GM21367 (cell line): ENCODE data around the gene TCEA2.
"Not testable (repeated sequence)": the region's sequence is repeated elsewhere in the genome, so short reads cannot be mapped to it uniquely, and the experiment has no call there.

Experiments
- ATAC-seq: cut with Tn5 transposase; IDR thresholded peaks from one replicate; pipeline ENCODE4 v1.9.1; 2021; ENCODE audit not compliant: unreplicated experiment

The TCEA2 gene

DNA sequence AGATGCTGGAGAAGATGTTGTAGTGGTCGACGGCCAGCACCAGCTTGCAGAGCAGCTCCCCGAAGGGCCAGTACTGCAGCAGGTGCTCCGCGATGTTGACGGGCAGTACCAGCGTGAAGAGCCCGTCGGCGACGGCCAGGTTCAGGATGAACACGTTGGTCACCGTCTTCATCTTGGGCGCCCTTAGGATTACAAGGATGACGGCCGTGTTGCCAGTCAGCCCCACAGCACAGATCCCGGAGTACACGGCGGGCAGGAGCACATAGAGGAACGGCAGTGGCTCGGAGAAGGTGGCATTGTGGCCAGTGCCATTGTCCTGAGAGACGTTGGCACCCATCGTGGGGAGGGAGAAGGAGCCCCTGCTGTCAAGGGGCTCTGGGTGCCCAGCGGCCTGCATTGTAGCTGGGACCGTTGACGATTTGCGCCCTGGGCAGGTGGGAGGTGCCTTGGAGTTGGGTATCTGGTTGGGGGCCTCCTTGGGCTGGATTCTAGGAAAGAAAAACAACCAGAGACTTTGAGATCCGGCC is 43.5 kb downstream of the TCEA2 start:
- no peak for ATAC-seq

GRCh38 chr20:64106981-64107735 is 44.2 kb downstream of the TCEA2 start, which contains the start of gene NPBWR2:
NPBWR2 (minus strand) TSS chr20:64107565; CDS start chr20:64106831, 734 bp downstream.
- ATAC-seq: no peak

DNA sequence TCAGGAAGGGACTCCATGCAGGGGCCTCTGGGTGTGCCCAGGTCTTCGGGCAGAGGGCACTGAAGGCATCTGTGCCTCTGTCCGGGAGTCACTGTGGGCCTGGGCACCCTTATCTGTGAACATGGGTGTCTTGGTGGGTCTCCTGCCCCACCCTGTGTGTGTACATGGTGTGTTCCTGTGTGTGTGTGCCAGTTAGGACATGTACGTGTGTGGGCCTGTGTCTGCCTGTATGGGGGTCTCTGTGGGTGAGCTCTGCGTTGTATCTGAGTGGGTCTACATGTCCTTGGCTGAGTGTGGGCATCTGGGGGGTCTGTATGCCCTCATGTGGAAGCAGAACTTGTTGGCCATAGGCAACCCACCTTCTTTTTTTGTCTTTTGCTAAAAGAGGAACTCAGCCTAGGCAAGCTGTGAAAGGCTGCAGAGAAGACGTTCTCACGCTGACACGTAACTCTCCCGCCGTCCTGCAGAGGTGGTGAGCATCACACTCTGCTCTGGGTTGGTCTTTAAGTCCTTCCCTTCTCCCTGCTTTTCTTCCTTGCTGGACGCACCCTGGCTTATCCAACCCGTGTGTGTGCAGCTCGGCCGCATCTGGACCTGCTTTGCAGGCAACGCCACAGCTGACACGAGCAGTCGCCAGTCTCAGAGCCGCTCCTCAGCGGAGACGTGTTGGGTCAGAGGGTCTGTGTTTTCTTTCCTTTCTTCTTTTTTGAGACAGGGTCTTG is 44.9 kb downstream of the TCEA2 start:
- ATAC-seq: no peak

DNA sequence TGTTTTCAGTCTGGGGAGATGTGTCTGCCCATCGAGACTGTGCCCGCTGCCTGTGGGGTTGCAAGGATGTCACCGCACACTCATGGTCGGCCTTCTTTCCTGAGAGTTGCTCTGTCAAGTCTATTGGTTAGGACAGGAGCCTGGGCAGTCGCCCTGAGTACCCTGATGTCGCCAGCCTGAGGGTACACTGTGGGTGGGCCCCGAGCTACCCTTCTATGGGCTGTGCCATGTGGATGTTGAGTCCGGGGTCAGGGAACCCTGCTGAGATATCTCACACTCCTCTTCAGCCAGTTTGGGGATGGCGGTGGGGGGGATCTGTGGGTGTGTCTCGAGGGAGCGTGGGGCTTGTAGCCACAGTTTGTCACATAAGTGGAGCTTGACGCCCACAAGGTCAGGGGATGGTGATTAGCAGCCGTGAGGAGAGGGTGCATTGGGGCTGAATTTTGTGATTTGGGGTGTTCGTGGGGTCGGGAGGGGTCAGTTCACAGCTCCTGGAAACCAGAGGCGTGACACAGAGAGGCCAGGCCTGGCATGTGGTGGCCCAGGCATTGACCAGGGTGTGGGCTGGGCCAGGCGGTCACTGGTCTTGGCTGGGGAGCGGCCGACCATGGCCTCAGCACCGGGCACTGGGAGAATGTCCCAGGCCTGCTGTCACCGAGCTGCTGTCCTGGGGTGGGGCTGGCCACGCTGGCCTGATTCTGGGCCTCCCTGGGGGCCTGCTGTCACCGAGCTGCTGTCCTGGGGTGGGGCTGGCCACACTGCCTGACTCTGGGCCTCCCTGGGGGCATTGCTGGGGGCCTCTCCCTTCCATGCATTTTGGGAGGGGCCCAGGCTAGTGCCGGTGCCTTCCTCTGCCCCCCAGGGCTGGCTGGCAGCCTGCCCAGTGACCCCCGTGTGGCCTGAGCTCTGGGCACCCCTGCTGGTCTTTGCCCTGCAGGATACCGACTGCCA is 46.0 kb downstream of the TCEA2 start:
- ATAC-seq: no peak

DNA sequence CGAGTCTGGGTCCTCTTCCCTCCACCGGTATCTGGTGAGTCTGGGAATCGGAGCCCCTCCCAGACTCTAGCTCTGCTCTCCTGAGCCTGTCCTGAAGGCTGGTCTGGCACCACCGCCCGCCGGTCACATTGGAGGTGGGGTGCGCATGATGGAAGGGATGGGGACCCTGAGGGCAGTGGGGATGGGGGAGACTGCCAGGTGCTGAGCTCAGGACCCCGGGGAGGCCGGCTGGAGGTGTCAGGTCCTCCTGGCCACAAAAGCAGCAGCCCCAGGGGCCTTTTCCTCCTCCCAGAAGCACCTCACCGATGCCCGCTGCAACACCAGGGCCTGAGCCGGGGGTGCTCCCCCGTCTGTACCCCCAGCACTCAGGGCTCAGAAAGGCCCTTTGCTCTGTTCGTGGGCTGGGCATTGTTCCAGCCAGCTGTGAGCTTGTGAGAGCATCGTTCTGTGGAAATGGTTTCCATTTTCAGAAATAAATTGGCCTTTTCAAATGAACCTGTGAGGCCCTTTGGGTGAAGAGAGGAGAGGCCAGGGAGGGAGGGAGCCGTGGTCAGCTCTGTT is 46.9 kb downstream of the TCEA2 start:
- ATAC-seq: no peak

DNA sequence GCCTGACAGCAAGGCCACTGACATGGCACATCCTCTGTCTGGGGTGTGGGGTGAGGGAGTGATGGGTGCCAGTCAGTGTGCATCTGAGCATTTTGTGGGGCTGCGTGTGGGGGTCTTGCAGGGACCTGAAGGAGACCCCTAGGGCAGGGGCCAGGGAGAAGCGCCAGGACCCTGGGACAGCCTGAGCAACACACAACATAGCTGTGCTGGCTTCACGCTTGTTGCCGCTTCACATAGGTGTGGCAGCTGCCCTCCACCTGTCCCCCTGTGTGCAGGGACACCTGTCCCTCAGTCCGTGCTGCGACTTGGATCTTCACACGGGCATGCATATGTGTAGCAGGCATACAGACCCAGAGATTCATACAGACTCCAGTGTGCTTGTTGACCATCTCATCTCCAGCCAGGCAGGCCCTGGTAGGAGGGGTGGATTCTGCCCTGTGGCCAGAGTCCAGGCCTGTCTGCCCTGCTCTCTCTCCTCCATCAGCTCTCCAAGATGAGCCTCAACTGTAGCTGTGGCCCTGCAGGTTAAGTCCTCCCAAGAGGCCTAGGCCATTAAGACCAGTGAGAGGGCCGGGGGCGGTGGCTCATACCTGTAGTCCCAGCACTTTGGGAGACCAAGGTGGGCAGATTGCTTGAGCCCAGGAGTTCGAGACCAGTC is 47.5 kb downstream of the TCEA2 start:
- no peak for ATAC-seq

GRCh38 chr20:64111841-64112641 is 49.0 kb downstream of the TCEA2 start:
- ATAC-seq: no peak

- ATAC-seq: no peak
Measured at GRCh38 chr20:64112691-64113443, 49.9 kb downstream of the TCEA2 start.

DNA sequence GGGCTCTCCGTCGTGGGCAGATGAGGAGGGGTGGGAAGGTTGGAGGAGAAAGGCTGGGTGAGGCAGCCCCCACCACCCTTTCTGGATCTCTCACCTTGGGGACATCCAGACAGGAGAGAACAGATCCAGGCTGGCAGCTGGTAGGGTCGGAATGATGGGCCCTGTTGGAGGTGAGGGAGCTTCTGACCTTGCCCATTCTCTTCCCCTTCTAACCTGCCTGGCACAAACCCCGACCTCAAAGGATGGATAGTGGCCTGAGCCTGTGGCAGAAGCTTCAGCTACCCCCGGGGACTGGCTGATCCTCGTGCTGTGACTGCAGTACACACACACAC is 50.4 kb downstream of the TCEA2 start:
- no peak for ATAC-seq

- ATAC-seq: no peak
Measured at GRCh38 chr20:64113796-64114355, 50.9 kb downstream of the TCEA2 start.

- no peak for ATAC-seq
Measured at GRCh38 chr20:64114356-64114971, 51.5 kb downstream of the TCEA2 start.

DNA sequence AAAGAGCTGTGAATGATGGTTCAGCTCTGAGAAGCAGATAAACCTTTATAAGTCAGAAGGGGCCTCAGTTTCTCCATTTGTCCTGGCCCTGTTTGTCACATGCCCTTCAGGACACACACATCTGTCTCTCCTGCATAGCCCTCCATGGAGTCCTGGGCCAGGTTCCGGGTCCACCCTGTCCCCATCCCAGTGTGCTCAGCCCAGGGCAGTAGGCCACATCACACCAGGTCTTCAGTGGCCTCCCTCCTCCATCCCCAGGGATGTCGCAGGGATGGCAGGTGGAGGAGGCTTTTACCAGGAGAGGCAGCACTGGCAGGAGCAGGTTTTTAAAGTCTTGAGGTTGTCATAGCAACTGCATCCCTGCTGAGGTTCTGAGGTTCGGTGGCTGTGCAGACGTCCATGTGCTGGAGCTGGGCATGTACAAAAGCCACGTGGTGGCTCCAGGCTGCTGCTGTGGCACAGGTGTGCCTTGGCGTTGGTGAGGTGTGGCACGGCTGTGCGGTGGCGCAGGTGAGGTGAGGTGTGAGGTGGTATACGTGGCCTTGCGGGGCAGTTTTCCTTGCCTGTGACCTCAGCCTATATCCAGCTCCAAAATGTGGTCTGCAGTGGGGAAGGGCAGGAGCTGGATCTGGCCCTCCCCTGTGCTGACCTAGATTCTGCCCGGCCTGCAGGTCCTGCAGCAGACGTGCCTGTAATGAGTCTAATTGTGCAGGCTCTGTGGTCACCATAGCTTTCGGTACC is 52.3 kb downstream of the TCEA2 start:
- no peak for ATAC-seq

GRCh38 chr20:64116016-64116415 is 53.0 kb downstream of the TCEA2 start:
- ATAC-seq: no peak

DNA sequence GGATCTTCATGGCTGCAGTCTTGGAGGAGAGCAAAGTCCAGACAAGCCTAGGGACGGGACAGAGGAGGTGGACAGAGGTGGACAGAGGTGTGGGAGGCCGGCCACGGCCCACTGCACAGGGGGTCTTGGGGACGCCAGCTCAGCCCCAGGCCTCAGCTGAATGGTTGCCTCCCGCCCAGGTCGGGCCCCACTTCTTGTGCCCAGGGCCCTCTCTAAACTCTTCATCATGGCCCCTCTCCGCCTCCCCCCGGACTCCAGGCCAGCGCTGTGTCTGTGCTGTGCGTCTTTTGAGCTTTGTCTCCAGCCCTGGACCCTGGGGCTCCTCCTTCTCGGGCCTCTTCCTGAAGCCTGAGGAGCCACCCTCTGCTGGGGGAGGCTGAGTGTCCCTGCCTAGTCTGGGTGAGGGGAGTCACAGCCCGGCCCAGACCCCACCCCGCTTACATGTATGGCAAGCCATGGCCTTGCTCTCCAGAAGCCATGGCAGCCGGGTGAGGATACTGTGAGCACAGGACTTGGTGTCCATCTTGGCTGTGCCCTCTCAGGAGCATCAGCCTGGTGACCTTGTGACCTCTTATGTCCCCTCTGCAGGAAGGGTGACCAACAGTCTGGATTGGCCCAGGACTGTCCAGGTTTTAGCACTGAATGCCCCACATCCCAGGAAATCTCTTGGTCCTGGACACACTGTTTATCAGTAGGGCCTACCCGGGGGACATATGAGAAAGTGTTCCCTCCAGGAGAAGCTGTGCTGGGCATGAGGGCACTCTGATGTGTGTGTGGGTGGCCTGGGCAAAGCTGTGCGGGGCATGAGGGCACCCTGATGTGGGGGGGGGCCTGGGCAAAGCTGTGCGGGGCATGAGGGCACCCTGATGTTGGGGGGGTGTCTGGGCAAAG is 53.8 kb downstream of the TCEA2 start:
- no peak for ATAC-seq

GRCh38 chr20:64117432-64117777 is 54.4 kb downstream of the TCEA2 start:
- ATAC-seq: not testable (repeated sequence)

DNA sequence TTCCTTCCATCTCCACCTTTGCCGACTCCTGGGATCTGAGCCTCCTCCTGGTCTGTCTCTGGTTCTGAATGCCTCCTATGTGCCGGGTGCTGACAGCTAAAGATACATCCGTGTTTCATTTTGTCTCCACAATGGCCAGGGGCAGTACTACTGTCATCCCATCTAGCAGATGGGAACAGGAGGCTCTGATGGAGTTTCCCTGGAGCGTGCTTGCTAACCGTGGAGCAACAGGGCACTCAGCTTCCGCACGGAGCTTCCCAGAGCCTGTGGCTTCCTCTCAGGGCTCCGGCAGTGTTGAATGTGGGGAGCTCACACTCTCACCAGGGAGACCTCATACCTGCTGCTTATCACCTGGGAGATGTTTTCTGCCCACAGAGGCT is 56.3 kb downstream of the TCEA2 start:
- ATAC-seq: no peak
